GM11168 (cell line): ENCODE results near the gene SLC22A16.

Source experiments
- in situ Hi-C: fragments of 300-500 bp; cut with MboI; formaldehyde crosslinking; loops from one replicate; pipeline ENCODE4 v1.12.0; 2022; ENCODE audit warnings: low sequenced_read_pairs; ENCODE audit not compliant: unreplicated experiment

Gene SLC22A16

GRCh38 chr6:110409794-110410193 lies 66.6 kb downstream of the SLC22A16 start:
- in situ Hi-C loops: no loop called here

GRCh38 chr6:110408901-110409300 lies 67.5 kb downstream of the SLC22A16 start:
- in situ Hi-C loops: no loop called here

- in situ Hi-C loops: no loop called here
Measured at GRCh38 chr6:110404607-110405006, 71.8 kb downstream of the SLC22A16 start.

- in situ Hi-C loops: no loop called here
Measured at GRCh38 chr6:110401585-110402176, 74.7 kb downstream of the SLC22A16 start.

GRCh38 chr6:110400208-110400607 lies 76.2 kb downstream of the SLC22A16 start:
- in situ Hi-C loops: no loop called here

GRCh38 chr6:110399219-110400071 lies 77.0 kb downstream of the SLC22A16 start:
- in situ Hi-C loops: loop anchor here (10.0 kb wide), 1 partner anchor 695 kb away; no protein-coding TSS in a partner anchor

- in situ Hi-C loops: loop anchor here (10.0 kb wide), 1 partner anchor 694 kb away; no protein-coding TSS in a partner anchor
Measured at GRCh38 chr6:110398778-110399177, 77.6 kb downstream of the SLC22A16 start.

GRCh38 chr6:110395221-110395620 lies 81.2 kb downstream of the SLC22A16 start:
- in situ Hi-C loops: loop anchor here (10.0 kb wide), 1 partner anchor 690 kb away; no protein-coding TSS in a partner anchor

GRCh38 chr6:110394409-110394808 lies 82.0 kb downstream of the SLC22A16 start:
- in situ Hi-C loops: loop anchor here (10.0 kb wide), 1 partner anchor 690 kb away; no protein-coding TSS in a partner anchor

GRCh38 chr6:110392727-110393126 lies 83.7 kb downstream of the SLC22A16 start:
- in situ Hi-C loops: loop anchor here (10.0 kb wide), 1 partner anchor 688 kb away; no protein-coding TSS in a partner anchor

- in situ Hi-C loops: loop anchor here (10.0 kb wide), 1 partner anchor 686 kb away; no protein-coding TSS in a partner anchor
Measured at GRCh38 chr6:110390404-110390803, 86.0 kb downstream of the SLC22A16 start.

- in situ Hi-C loops: loop anchor here (10.0 kb wide), 1 partner anchor 685 kb away; no protein-coding TSS in a partner anchor
Measured at GRCh38 chr6:110389689-110390382, 86.6 kb downstream of the SLC22A16 start.

- in situ Hi-C loops: no loop called here
Measured at GRCh38 chr6:110387986-110388385, 88.4 kb downstream of the SLC22A16 start.

GRCh38 chr6:110385458-110385863 lies 91.0 kb downstream of the SLC22A16 start:
- in situ Hi-C loops: no loop called here

- in situ Hi-C loops: no loop called here
Measured at GRCh38 chr6:110378552-110378951, 97.9 kb downstream of the SLC22A16 start.
